Measurements from ENCODE around the gene MEP1B.
"Not testable (repeated sequence)": the region's sequence is repeated elsewhere in the genome, so short reads cannot be mapped to it uniquely, and the experiment has no call there.

The MEP1B gene

GRCh38 chr18:32209685-32210445 is 20.0 kb downstream of the MEP1B start:
- no peak for DNase-seq (ENCODE audit: low spot score)

- no peak for DNase-seq (ENCODE audit: low spot score)
Measured at GRCh38 chr18:32213693-32214092, 23.9 kb downstream of the MEP1B start.

GRCh38 chr18:32216390-32216789 is 26.6 kb downstream of the MEP1B start:
- no peak for DNase-seq (ENCODE audit: low spot score)

GRCh38 chr18:32219431-32220018 is 29.7 kb downstream of the MEP1B start:
- DNase-seq (ENCODE audit: low spot score) = no peak

- DNase-seq (ENCODE audit: low spot score) = not testable (repeated sequence)
Measured at GRCh38 chr18:32233348-32233747, 43.5 kb downstream of the MEP1B start.

GRCh38 chr18:32237049-32237448 is 47.2 kb downstream of the MEP1B start:
- no peak for DNase-seq (ENCODE audit: low spot score)

- DNase-seq (ENCODE audit: low spot score) = no peak
Measured at GRCh38 chr18:32238635-32239268, 48.9 kb downstream of the MEP1B start.

- no peak for DNase-seq (ENCODE audit: low spot score)
Measured at GRCh38 chr18:32242395-32242794, 52.6 kb downstream of the MEP1B start.

- no peak for DNase-seq (ENCODE audit: low spot score)
Measured at GRCh38 chr18:32243358-32243757, 53.5 kb downstream of the MEP1B start.

GRCh38 chr18:32244881-32245280 is 55.0 kb downstream of the MEP1B start:
- no peak for DNase-seq (ENCODE audit: low spot score)

- DNase-seq (ENCODE audit: low spot score) = no peak
Measured at GRCh38 chr18:32249147-32249929, 59.5 kb downstream of the MEP1B start.

- no peak for DNase-seq (ENCODE audit: low spot score)
Measured at GRCh38 chr18:32251466-32251865, 61.6 kb downstream of the MEP1B start.

GRCh38 chr18:32252141-32252860 is 62.5 kb downstream of the MEP1B start:
- DNase-seq (ENCODE audit: low spot score) = no peak

- DNase-seq (ENCODE audit: low spot score) = no peak
Measured at GRCh38 chr18:32255570-32255969, 65.7 kb downstream of the MEP1B start.

GRCh38 chr18:32257084-32257785 is 67.4 kb downstream of the MEP1B start:
- no peak for DNase-seq (ENCODE audit: low spot score)

- DNase-seq (ENCODE audit: low spot score) = no peak
Measured at GRCh38 chr18:32258148-32258547, 68.3 kb downstream of the MEP1B start.

GRCh38 chr18:32258558-32259204 is 68.8 kb downstream of the MEP1B start:
- DNase-seq (ENCODE audit: low spot score) = no peak

GRCh38 chr18:32259553-32259952 is 69.7 kb downstream of the MEP1B start:
- DNase-seq (ENCODE audit: low spot score) = no peak

GRCh38 chr18:32261003-32261402 is 71.2 kb downstream of the MEP1B start:
- DNase-seq (ENCODE audit: low spot score) = no peak

GRCh38 chr18:32262092-32262491 is 72.3 kb downstream of the MEP1B start:
- DNase-seq (ENCODE audit: low spot score) = no peak

- no peak for DNase-seq (ENCODE audit: low spot score)
Measured at GRCh38 chr18:32264401-32264800, 74.6 kb downstream of the MEP1B start.

Data from SW480 (cell line).